Kidney (tissue), 14 donors: ENCODE results near the gene AK9. TPM values are rescaled to one million over a fixed set of nuclear protein-coding genes. Genes with fewer than 3 reads are reported as not detected.

Experiments used
- DNase-seq, 5 donors: peaks; one replicate each; pipeline ENCODE4 v3.0.0-alpha.2; 2013 to 2020
- FAIRE-seq: peaks from 2 replicates; lab custom pipeline; 2012; peaks lifted over from hg19 to GRCh38; lab: Jason Lieb, UNC
- H3K27ac ChIP-seq, 2 donors: one replicate each; pipeline ENCODE4 v1.7.0; 2013; ENCODE audit warnings: low read depth in 2 of 2, low read length in 2 of 2, inconsistent platforms in 1 of 2
- H3K27me3 ChIP-seq: one replicate; pipeline ENCODE4 v1.7.1; 2013; ENCODE audit warnings: low read length, inconsistent platforms; ENCODE audit not compliant: control insufficient read depth, insufficient read depth
- H3K36me3 ChIP-seq, 3 donors: one replicate each; pipeline versions ENCODE4 v1.7.0 to v1.7.1; 2013; ENCODE audit warnings: low read length in 3 of 3, control low read depth in 1 of 3, inconsistent platforms in 1 of 3; ENCODE audit not compliant: insufficient read depth in 3 of 3, control insufficient read depth in 2 of 3
- H3K4me1 ChIP-seq, 3 donors: one replicate each; pipeline versions ENCODE4 v1.7.0 to v1.7.1; 2013; ENCODE audit warnings: low read length in 3 of 3, inconsistent platforms in 1 of 3, low read depth in 1 of 3; ENCODE audit not compliant: control insufficient read depth in 2 of 3, insufficient read depth in 2 of 3
- H3K4me3 ChIP-seq, 3 donors: one replicate each; pipeline versions ENCODE4 v1.7.0 to v1.8.1; 2013; ENCODE audit warnings: low read length in 3 of 3, control low read depth in 1 of 3, inconsistent platforms in 1 of 3
- H3K9ac ChIP-seq, 3 donors: one replicate each; pipeline versions ENCODE4 v1.7.0 to v1.7.1; 2013; ENCODE audit warnings: low read length in 3 of 3, control low read depth in 1 of 3, inconsistent platforms in 1 of 3
- H3K9me3 ChIP-seq, 3 donors: one replicate each; pipeline versions ENCODE4 v1.7.0 to v1.7.1; 2013; ENCODE audit warnings: low read length in 3 of 3, control low read depth in 1 of 3, inconsistent platforms in 1 of 3; ENCODE audit not compliant: control insufficient read depth in 2 of 3, insufficient read depth in 1 of 3
- CTCF ChIP-seq: IDR thresholded peaks from 3 replicates; pipeline ENCODE4 v1.5.1; 2012; ENCODE audit warnings: mild to moderate bottlenecking, moderate library complexity, borderline replicate concordance; ENCODE audit not compliant: insufficient read depth; ENCODE audit errors: extremely low read depth
- intact Hi-C: fragments of 100-400 bp; cut with DNase I; formaldehyde crosslinking; loops from one replicate; pipeline ENCODE4 v1.11.1; 2022
- polyA plus RNA-seq: library from polyadenylated mRNA; stranded (reverse); fragments of 350-450 nt; fragmentation: Illumina TruSeq; extraction: RNeasy Lipid Tissue Mini Kit (QIAGEN cat#74804); gene quantifications from one replicate; pipeline ENCODE4 v1.2.3, GENCODE V29; 2014; ENCODE audit warnings: low read depth, low replicate concordance; ENCODE audit not compliant: insufficient read depth
- total RNA-seq: library from RNA; stranded (reverse); fragmentation: NEBNext Ultra II Directional; extraction: Animal tissue kit (Norgen Biotek cat#: 25700); gene quantifications from one replicate; pipeline ENCODE4 v1.2.1, GENCODE V29; 2021
- donor health status: control.
- donor health status: control.
- donor health status: control.
- donor health status: control.
- donor health status: control.
- donor health status: DM: yes; HTN: yes; CAD: no.
- donor health status: Normal renal cell carcinoma (clear cell type).

Gene AK9
- total and polyA plus RNA-seq, 2 donors from 2014 or later, result 4.6 to 10.9 TPM

GRCh38 chr6:109717971-109718370, 27.0 kb upstream of the AK9 start:
- DNase-seq (no peak), FAIRE-seq (no peak)
- H3K27ac ChIP-seq, result no peak overlapping the region
- TF ChIP-seq CTCF, result no peak
- H3K27me3 ChIP-seq, result no peaks in the 10 kb centered on the region
- H3K4me3 ChIP-seq, result no peak overlapping the region
- H3K9me3 ChIP-seq, result no peaks in the 10 kb centered on the region
- no peak overlapping the region for H3K9ac ChIP-seq
- peaks cover 0 to 2% (median 0%) of the 10 kb centered on the region in 3 donors for H3K4me1 ChIP-seq
- intact Hi-C loops, result no loop called here
- H3K36me3 ChIP-seq, result peaks cover 0 to 5% (median 0%) of the 10 kb centered on the region in 3 donors

DNA sequence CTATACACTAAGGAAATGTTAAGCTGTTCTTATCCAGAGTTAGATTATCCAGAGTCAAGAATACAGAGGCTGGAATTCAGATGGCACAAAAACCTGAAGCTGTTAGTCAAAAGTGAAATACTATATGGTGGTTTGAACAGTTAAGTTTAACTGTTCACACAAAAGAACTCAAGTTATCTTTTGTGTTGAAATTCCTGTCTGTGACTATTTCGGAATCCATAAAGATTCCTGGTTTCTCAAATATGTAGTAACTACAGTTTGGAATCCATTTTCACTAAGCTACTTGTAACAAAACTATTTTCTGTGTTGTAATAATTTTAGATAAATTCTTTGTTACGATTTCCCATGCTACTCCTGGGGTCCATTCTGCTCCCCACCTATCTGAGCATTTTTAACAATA, 24.6 kb upstream of the AK9 start:
- Histone ChIP-seq H3K27ac (no peak overlapping the region), H3K9me3 (no peaks in the 10 kb centered on the region), H3K4me1 (peaks cover 0 to 2% (median 0%) of the 10 kb centered on the region in 3 donors), H3K27me3 (no peaks in the 10 kb centered on the region), H3K9ac (no peak overlapping the region), H3K36me3 (peaks cover 0 to 5% (median 0%) of the 10 kb centered on the region in 3 donors), H3K4me3 (no peak overlapping the region)
- DNase-seq (no peak), FAIRE-seq (no peak)
- no peak for TF ChIP-seq CTCF
- intact Hi-C loops, result no loop called here

- no peaks in the 10 kb centered on the region for H3K27me3 ChIP-seq
- TF ChIP-seq CTCF, result no peak
- DNase-seq (no peak), FAIRE-seq (no peak)
- H3K9me3 ChIP-seq, result no peaks in the 10 kb centered on the region
- H3K4me3 ChIP-seq, result no peak overlapping the region
- no peak overlapping the region for H3K27ac ChIP-seq
- peaks cover 0 to 2% (median 0%) of the 10 kb centered on the region in 3 donors for H3K4me1 ChIP-seq
- intact Hi-C loops, result no loop called here
- peaks cover 0 to 5% (median 0%) of the 10 kb centered on the region in 3 donors for H3K36me3 ChIP-seq
- H3K9ac ChIP-seq, result no peak overlapping the region
Measured at GRCh38 chr6:109714611-109715010, 23.6 kb upstream of the AK9 start.

- Histone ChIP-seq H3K36me3 (peaks cover 0 to 5% (median 0%) of the 10 kb centered on the region in 3 donors), H3K9me3 (no peaks in the 10 kb centered on the region), H3K27me3 (no peaks in the 10 kb centered on the region), H3K27ac (no peak overlapping the region), H3K9ac (no peak overlapping the region), H3K4me1 (peaks cover 0 to 2% (median 0%) of the 10 kb centered on the region in 3 donors), H3K4me3 (no peak overlapping the region)
- intact Hi-C loops, result no loop called here
- FAIRE-seq, result no peak
- DNase-seq, result no peak
- TF ChIP-seq CTCF, result no peak
Measured at GRCh38 chr6:109714166-109714565, 23.2 kb upstream of the AK9 start.
